ENCODE measurements around the gene IGF1R. TPM values are rescaled to one million over a fixed set of nuclear protein-coding genes. Genes with fewer than 3 reads are reported as not detected.

The IGF1R gene
- total and polyA plus RNA-seq, 2 of the 13 experiments (the other 11 are each of a cell fraction or from before 2014, with no cell fraction given): 15.9 to 18.4 TPM

GRCh38 chr15:98861188-98861587, 212.8 kb downstream of the IGF1R start (continued):
- TF ChIP-seq CBX1 (IDR thresholded peaks at IDR 0.05; ENCODE audit: low read depth) (no peak), ZFP1 (CRISPR knock-in tag; IDR thresholded peaks at IDR 0.05) (no peak), MZF1 (CRISPR knock-in tag; IDR thresholded peaks at IDR 0.05; ENCODE audit: borderline replicate concordance) (no peak)

GRCh38 chr15:98863983-98864382, 215.6 kb downstream of the IGF1R start:
- H2AFZ ChIP-seq (ENCODE audit: low read length): no peak overlapping the region
- no peak overlapping the region for H3K9ac ChIP-seq (ENCODE audit: insufficient read depth, low read depth, low read length)
- POLR2A ChIA-PET: no interaction called here
- no peaks in the 10 kb centered on the region for H3K9me3 ChIP-seq (ENCODE audit: low read length)
- TF ChIP-seq MYC (CRISPR knock-in tag; IDR thresholded peaks at IDR 0.05; ENCODE audit: borderline replicate concordance) (no peak), ZNF770 (CRISPR knock-in tag; IDR thresholded peaks at IDR 0.05) (peak; percentile 42; the same call in 1 of the 2 replicates), ZNF326 (CRISPR knock-in tag; IDR thresholded peaks at IDR 0.05; ENCODE audit: borderline replicate concordance) (no peak), ZNF121 (CRISPR knock-in tag; IDR thresholded peaks at IDR 0.05) (peak; percentile 73), CSRNP2 (CRISPR knock-in tag; conservative IDR thresholded peaks at IDR 0.05; ENCODE audit: low read depth) (no peak), PATZ1 (CRISPR knock-in tag; IDR thresholded peaks at IDR 0.05) (no peak), MLLT10 (CRISPR knock-in tag; IDR thresholded peaks at IDR 0.05) (no peak)
- DNase-seq (ENCODE audit: low spot score) (no peak), ATAC-seq (no peak), FAIRE-seq (no peak)
- H3K79me2 ChIP-seq (ENCODE audit: insufficient read depth, low read length): peaks cover 52% of the 10 kb centered on the region
- H4K20me1 ChIP-seq (ENCODE audit: insufficient read depth, low read length): peaks cover 52% of the 10 kb centered on the region
- H3K4me1 ChIP-seq (ENCODE audit: insufficient read depth, low read length): peaks cover 43% of the 10 kb centered on the region
- CTCF ChIA-PET (ENCODE audit: low intra/inter-chr PET ratio, low total read pairs): no interaction called here
- H3K4me2 ChIP-seq (ENCODE audit: low read depth, low read length): no peak overlapping the region
- intact Hi-C loops (cut with micrococcal nuclease; ENCODE audit: unreplicated experiment): no loop called here
- no peaks in the 10 kb centered on the region for H3K36me3 ChIP-seq (replicated peaks in 1 of 2; ENCODE audit: control insufficient read depth in 1 of 2, insufficient read depth in 2 of 2, low read length in 2 of 2)
- BruUV-seq (replicated peaks): no TSS peak
- in situ Hi-C loops (cut with HindIII; ENCODE audit: extremely low pct_ligation_motif_present, low pct_unique_long_range_greater_than_20kb): no loop called here
- no peak overlapping the region for H3K27ac ChIP-seq (ENCODE audit: extremely low read length, insufficient read depth, low read length)
- H3K4me3 ChIP-seq (replicated peaks in 1 of 3; ENCODE audit: insufficient read depth in 1 of 3, low read depth in 2 of 3, low read length in 3 of 3): no peak overlapping the region
- H3K27me3 ChIP-seq (ENCODE audit: control insufficient read depth in 1 of 2, insufficient read depth in 2 of 2, low read length in 2 of 2): no peaks in the 10 kb centered on the region
